ENCODE data around the gene XKR8. TPM values are rescaled to one million over a fixed set of nuclear protein-coding genes. Genes with fewer than 3 reads are reported as not detected.

The XKR8 gene
- total RNA-seq, 4 donors from 2014 or later: 3.7 to 8.9 (median 5.1) TPM

DNA sequence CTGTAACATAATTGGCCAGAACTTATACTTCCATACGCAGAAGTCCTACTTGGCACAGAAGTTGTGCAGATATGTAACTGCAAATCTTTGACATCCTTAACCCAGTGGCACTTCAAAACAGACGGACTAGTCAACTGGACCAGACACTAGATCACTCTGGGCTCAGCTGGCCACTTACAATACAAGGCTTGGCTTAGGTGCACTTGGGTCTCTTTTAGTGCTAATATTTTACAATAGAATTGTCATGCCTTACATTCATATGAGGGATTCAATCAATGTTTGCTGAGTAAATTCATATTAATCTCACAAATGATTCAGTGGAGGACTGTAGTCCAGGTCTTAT is 20.1 kb downstream of the XKR8 start:
- peaks cover 0 to 15% (median 0%) of the 10 kb centered on the region in 3 donors for H3K4me1 ChIP-seq
- no peaks in the 10 kb centered on the region for H3K9me3 ChIP-seq
- H3K27ac ChIP-seq: peak overlapping the region in 1 of 4 donors; percentile 26
- TF ChIP-seq, protein P1, sequence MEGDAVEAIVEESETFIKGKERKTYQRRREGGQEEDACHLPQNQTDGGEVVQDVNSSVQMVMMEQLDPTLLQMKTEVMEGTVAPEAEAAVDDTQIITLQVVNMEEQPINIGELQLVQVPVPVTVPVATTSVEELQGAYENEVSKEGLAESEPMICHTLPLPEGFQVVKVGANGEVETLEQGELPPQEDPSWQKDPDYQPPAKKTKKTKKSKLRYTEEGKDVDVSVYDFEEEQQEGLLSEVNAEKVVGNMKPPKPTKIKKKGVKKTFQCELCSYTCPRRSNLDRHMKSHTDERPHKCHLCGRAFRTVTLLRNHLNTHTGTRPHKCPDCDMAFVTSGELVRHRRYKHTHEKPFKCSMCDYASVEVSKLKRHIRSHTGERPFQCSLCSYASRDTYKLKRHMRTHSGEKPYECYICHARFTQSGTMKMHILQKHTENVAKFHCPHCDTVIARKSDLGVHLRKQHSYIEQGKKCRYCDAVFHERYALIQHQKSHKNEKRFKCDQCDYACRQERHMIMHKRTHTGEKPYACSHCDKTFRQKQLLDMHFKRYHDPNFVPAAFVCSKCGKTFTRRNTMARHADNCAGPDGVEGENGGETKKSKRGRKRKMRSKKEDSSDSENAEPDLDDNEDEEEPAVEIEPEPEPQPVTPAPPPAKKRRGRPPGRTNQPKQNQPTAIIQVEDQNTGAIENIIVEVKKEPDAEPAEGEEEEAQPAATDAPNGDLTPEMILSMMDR (IDR thresholded peaks at IDR 0.05): no peak
- TF ChIP-seq POLR2A (IDR thresholded peaks at IDR 0.05): no peak
- TF ChIP-seq EP300 (IDR thresholded peaks at IDR 0.05): no peak
- TF ChIP-seq POLR2AphosphoS5 (IDR thresholded peaks at IDR 0.05): no peak
- peaks cover 0 to 30% of the 10 kb centered on the region in 2 donors for H3K36me3 ChIP-seq
- no peak overlapping the region for H3K4me3 ChIP-seq
- H3K27me3 ChIP-seq: no peaks in the 10 kb centered on the region
- peak; percentile 34 for ATAC-seq
- 22 to 32% methylated on average over 2 of the region's 2 CpGs for WGBS, 2 donors (ENCODE audit: low coverage in 1 of 2)

DNA sequence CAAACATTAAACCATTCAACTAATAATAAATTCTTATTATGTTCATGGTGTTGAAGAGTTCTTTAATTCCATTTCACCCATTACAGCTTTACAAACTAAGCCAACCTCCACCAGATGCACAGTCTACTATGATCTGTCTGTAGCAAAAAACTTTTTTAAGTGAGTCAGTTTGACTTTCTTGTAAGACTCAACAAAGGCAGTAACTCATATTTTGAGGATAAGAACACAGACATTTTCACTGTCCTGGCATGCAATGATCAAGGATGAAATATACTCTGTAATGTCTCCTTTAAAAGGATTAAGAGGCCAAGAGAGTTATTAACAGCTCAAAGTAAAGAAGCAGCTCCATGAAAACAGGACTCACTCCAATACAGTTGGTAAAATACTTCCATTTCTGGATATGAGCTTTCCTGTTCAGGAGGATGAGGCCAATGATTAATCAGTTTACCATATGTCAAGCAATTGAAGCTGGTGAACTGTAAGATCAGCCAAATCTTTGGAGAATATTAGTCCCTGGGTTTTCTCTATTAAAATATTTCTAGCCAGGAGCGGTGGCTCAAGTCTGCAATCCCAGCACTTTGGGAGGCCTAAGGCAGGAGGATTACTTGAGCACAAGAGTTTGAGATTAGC is 20.6 kb downstream of the XKR8 start:
- TF ChIP-seq POLR2AphosphoS5 (IDR thresholded peaks at IDR 0.05) (no peak), EP300 (IDR thresholded peaks at IDR 0.05) (no peak), POLR2A (IDR thresholded peaks at IDR 0.05) (no peak)
- TF ChIP-seq, protein P1 (IDR thresholded peaks at IDR 0.05): no peak
- H3K27me3 ChIP-seq: no peaks in the 10 kb centered on the region
- 17 to 80% methylated on average over 1 of the region's 1 CpG for WGBS, 2 donors (ENCODE audit: low coverage in 1 of 2)
- H3K9me3 ChIP-seq: no peaks in the 10 kb centered on the region
- ATAC-seq: no peak
- no peak overlapping the region for H3K4me3 ChIP-seq
- peaks cover 0 to 15% (median 0%) of the 10 kb centered on the region in 3 donors for H3K4me1 ChIP-seq
- peak overlapping the region in 2 of 4 donors; percentile 20 to 26 for H3K27ac ChIP-seq
- H3K36me3 ChIP-seq: peaks cover 0 to 29% of the 10 kb centered on the region in 2 donors

DNA sequence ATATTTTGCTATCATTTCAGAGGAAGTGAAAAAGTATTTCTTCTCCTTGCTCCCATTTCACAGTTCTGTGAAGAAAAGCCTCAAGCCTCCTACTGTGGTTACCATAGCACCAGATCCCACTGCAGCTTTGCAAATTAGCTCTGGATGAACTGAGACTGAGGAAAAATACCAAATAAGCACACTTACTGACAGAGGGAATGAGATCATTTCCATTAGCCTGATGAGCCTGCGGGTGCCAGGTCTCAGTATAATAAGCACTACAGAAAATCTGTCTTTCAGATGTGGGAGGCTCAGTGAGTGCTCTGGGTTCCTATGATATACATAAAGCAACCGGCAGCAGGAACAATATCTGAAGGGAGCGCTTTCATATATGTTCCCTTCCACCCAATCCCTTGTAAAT is 21.4 kb downstream of the XKR8 start:
- Histone ChIP-seq H3K4me1 (peaks cover 0 to 15% (median 0%) of the 10 kb centered on the region in 3 donors), H3K27me3 (no peaks in the 10 kb centered on the region), H3K4me3 (no peak overlapping the region), H3K27ac (no peak overlapping the region), H3K9me3 (no peaks in the 10 kb centered on the region), H3K36me3 (peaks cover 0 to 30% of the 10 kb centered on the region in 2 donors)
- no peak for ATAC-seq
- TF ChIP-seq POLR2AphosphoS5 (IDR thresholded peaks at IDR 0.05) (no peak), POLR2A (IDR thresholded peaks at IDR 0.05) (no peak), EP300 (IDR thresholded peaks at IDR 0.05) (no peak)
- TF ChIP-seq, protein P1 (IDR thresholded peaks at IDR 0.05): no peak
- WGBS, 2 donors (ENCODE audit: low coverage in 1 of 2): 28 to 76% methylated on average over 3 of the region's 3 CpGs

DNA sequence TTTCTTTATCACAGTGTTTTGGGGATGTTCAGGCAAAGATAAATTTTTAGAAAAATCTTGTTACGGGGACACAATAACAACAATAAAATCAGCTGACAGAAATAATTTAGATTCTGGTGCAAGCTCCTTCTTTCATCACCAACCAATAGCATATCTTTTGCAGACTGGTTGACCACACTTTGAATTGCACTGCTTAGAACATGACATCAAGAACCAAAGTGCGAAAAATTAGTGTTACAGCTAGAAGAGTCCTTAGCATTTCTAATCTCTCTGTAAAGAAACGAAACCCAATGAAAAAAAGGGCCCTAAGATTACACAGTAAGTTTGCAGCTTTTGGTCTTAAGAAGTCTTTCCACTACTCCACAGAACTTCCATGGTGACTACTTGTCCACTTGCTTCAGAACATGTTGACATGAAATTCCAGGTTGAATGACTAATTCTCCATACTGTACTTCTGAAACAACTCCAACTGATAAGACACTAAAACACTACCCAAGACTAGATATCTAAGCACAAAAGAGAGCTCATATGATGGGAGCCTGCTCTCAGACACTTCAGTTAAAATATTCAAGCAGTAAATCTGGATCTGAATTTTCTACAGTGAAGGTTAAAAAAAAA is 31.3 kb downstream of the XKR8 start:
- peaks cover 11 to 99% of the 10 kb centered on the region in 2 donors for H3K36me3 ChIP-seq
- no peak for TF ChIP-seq POLR2AphosphoS5 (IDR thresholded peaks at IDR 0.05)
- TF ChIP-seq, protein P1 (IDR thresholded peaks at IDR 0.05): no peak
- no peak for TF ChIP-seq EP300 (IDR thresholded peaks at IDR 0.05)
- no peak for TF ChIP-seq POLR2A (IDR thresholded peaks at IDR 0.05)
- WGBS, 2 donors (ENCODE audit: low coverage in 1 of 2): 85 to 89% methylated on average over 3 of the region's 3 CpGs

DNA sequence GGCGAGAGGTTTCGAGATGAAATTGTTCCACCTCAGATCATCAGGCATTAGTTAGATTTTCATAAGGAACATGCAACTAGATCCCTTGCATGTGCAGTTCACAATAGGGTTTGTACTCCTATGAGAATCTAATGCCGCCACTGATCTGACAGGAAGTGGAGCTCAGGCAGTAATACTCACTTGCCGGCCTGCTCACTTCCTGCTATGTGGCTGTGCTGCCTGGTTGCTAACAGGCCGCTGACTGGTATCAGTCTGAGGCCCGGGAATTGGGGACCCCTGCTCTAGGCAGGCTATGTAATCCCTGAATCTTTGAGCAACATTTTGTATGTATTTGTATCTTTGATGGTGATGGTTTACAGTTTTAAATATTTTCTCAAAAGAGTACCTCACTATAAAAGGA is 32.5 kb downstream of the XKR8 start:
- H3K9me3 ChIP-seq: no peaks in the 10 kb centered on the region
- no peak for TF ChIP-seq POLR2AphosphoS5 (IDR thresholded peaks at IDR 0.05)
- no peak for TF ChIP-seq POLR2A (IDR thresholded peaks at IDR 0.05)
- TF ChIP-seq, protein P1 (IDR thresholded peaks at IDR 0.05): no peak
- no peak for TF ChIP-seq EP300 (IDR thresholded peaks at IDR 0.05)
- 71 to 100% methylated on average over 3 to 4 of the region's 6 CpGs for WGBS, 2 donors (ENCODE audit: low coverage in 1 of 2)
- no peaks in the 10 kb centered on the region for H3K27me3 ChIP-seq
- no peaks in the 10 kb centered on the region for H3K4me1 ChIP-seq
- no peak overlapping the region for H3K27ac ChIP-seq
- peaks cover 11 to 99% of the 10 kb centered on the region in 2 donors for H3K36me3 ChIP-seq
- ATAC-seq: no peak
- H3K4me3 ChIP-seq: no peak overlapping the region

More for the DNA sequence above, 31.3 kb downstream of the XKR8 start:
- Histone ChIP-seq H3K9me3 (no peaks in the 10 kb centered on the region), H3K27ac (no peak overlapping the region), H3K27me3 (no peaks in the 10 kb centered on the region), H3K4me3 (no peak overlapping the region), H3K4me1 (no peaks in the 10 kb centered on the region)
- ATAC-seq: no peak

All from gastroesophageal sphincter (tissue), 4 donors.